Measurements from ENCODE around the gene ANKRD36C. TPM values are rescaled to one million over a fixed set of nuclear protein-coding genes. Genes with fewer than 3 reads are reported as not detected.
"Not testable (repeated sequence)": the region's sequence is repeated elsewhere in the genome, so short reads cannot be mapped to it uniquely, and the experiment has no call there.

Gene ANKRD36C
- total RNA-seq, 1 experiment from 2014 or later: 74.4 TPM

DNA sequence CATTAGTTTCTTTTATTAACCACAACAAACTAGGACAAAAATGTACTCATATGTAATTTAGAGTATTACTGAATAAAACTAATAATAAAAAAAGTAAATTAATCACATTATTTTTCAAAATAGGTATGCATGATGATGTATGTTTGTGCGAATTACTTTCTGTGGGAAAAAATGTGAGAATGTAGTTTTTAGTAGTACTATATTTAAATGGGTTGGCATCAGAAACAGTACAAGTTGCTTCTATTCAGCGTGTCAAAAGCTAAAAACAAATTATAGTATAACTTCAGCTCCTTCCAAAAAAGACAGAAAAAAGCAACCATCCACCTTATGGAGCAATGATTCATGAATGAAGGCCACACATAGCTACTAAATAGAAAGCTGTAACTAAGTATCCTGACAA lies 40.0 kb downstream of the ANKRD36C start:
- H3K4me3 ChIP-seq (ENCODE audit: low read length); DNase-seq; H3K27ac ChIP-seq (ENCODE audit: low read length); H3K9me3 ChIP-seq (ENCODE audit: low read length); H3K27me3 ChIP-seq (ENCODE audit: low read length); H3K4me1 ChIP-seq (ENCODE audit: low read length); H3K9ac ChIP-seq (ENCODE audit: low read length); H3K79me2 ChIP-seq (ENCODE audit: low read length); H3K9me2 ChIP-seq (replicated peaks; ENCODE audit: insufficient read depth, low read length); H4K20me1 ChIP-seq (ENCODE audit: insufficient read depth, low read depth, low read length); H3K4me2 ChIP-seq (ENCODE audit: low read depth, low read length, poor library complexity, severe bottlenecking); H2AFZ ChIP-seq (ENCODE audit: low read length); H3K36me3 ChIP-seq (ENCODE audit: insufficient read depth, low read length): not testable (repeated sequence)

DNA sequence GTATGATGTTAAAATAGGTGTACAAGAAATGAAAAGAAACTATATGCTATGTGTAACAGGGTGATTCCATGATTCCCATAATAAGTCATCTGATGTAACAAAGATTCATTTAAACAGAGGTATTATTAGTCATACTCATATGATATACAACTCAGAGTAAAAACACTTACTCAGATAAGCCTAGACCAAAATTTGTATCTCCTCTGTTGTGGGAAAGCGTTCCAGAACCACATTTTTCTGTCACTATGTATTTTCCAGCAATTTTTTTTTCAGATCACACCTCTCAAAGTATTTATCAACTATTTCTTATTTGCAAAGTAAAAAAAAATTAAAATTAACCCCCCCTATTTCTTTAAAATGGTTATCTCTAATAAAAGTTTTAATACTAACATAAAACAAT lies 43.6 kb downstream of the ANKRD36C start:
- H3K9ac ChIP-seq (ENCODE audit: low read length); H3K9me2 ChIP-seq (replicated peaks; ENCODE audit: insufficient read depth, low read length); H4K20me1 ChIP-seq (ENCODE audit: insufficient read depth, low read depth, low read length); H3K4me2 ChIP-seq (ENCODE audit: low read depth, low read length, poor library complexity, severe bottlenecking); H3K27me3 ChIP-seq (ENCODE audit: low read length); DNase-seq; H2AFZ ChIP-seq (ENCODE audit: low read length); H3K36me3 ChIP-seq (ENCODE audit: insufficient read depth, low read length); H3K4me3 ChIP-seq (ENCODE audit: low read length); H3K27ac ChIP-seq (ENCODE audit: low read length); H3K9me3 ChIP-seq (ENCODE audit: low read length); H3K79me2 ChIP-seq (ENCODE audit: low read length); H3K4me1 ChIP-seq (ENCODE audit: low read length): not testable (repeated sequence)

DNA sequence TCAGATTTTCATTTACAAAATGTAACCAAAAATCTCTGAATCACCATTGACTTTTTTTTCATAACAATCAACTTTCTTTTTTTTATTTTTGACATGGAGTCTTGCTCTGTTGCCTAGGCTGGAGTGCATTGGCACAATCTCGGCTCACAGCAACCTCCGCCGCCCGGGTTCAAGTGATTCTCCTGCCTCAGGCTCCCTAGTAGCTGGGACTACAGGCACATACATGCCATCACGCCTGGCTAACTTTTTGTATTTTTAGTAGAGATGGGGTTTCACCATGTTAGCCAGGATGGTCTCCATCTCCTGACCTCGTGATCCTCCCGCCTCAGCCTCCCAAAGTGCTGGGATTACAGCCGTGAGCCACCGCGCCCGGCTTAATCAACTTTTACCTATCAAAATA lies 51.7 kb downstream of the ANKRD36C start:
- H3K4me1 ChIP-seq (ENCODE audit: low read length); H3K4me3 ChIP-seq (ENCODE audit: low read length); H2AFZ ChIP-seq (ENCODE audit: low read length); H3K79me2 ChIP-seq (ENCODE audit: low read length); H3K9me2 ChIP-seq (replicated peaks; ENCODE audit: insufficient read depth, low read length); H3K9me3 ChIP-seq (ENCODE audit: low read length); H3K36me3 ChIP-seq (ENCODE audit: insufficient read depth, low read length); H3K27ac ChIP-seq (ENCODE audit: low read length); DNase-seq; H4K20me1 ChIP-seq (ENCODE audit: insufficient read depth, low read depth, low read length); H3K4me2 ChIP-seq (ENCODE audit: low read depth, low read length, poor library complexity, severe bottlenecking); H3K9ac ChIP-seq (ENCODE audit: low read length); H3K27me3 ChIP-seq (ENCODE audit: low read length): not testable (repeated sequence)

DNA sequence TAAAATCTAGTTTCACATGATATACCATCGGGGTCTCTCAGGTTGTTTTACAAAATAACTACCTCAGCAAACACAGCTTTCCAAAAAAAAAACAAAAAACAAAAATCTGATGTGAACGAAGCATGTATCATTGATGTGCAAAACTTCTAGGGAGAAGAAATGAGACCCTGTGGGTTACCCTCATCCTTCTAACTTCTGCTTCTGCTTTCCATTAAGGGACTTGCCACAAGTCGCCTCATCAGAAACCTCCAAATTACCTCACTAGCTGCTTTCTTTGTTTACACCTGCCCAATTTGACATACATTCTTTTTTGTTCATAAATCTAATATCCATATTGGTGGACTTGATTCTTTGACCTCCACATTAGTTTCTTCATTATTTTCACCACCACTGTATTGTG lies 60.9 kb downstream of the ANKRD36C start:
- not testable (repeated sequence) for DNase-seq; H3K4me1 ChIP-seq (ENCODE audit: low read length); H3K27ac ChIP-seq (ENCODE audit: low read length); H3K79me2 ChIP-seq (ENCODE audit: low read length); H2AFZ ChIP-seq (ENCODE audit: low read length); H3K36me3 ChIP-seq (ENCODE audit: insufficient read depth, low read length); H3K27me3 ChIP-seq (ENCODE audit: low read length); H3K9me2 ChIP-seq (replicated peaks; ENCODE audit: insufficient read depth, low read length); H3K9me3 ChIP-seq (ENCODE audit: low read length); H3K9ac ChIP-seq (ENCODE audit: low read length); H3K4me3 ChIP-seq (ENCODE audit: low read length); H3K4me2 ChIP-seq (ENCODE audit: low read depth, low read length, poor library complexity, severe bottlenecking); H4K20me1 ChIP-seq (ENCODE audit: insufficient read depth, low read depth, low read length)

DNA sequence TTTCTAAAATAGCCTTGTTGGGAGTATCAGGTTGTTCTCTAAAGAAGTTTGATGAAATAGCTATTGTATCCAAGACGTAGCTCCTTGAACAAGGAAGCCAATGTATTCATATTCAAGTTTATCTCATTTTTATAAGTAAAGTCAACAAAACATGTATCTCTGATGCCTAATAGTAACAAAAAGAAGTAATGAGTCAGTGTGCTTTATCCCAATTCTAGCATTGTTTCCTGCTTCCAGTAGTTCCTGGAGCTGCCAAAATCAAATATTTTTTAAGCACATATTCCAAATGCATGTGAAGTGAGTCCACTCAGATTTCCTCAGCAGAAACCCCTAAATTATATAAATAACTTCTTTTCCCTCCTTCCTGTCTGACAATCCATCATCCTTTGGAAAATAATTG lies 74.6 kb downstream of the ANKRD36C start:
- H3K9me2 ChIP-seq (replicated peaks; ENCODE audit: insufficient read depth, low read length); H4K20me1 ChIP-seq (ENCODE audit: insufficient read depth, low read depth, low read length); H3K4me1 ChIP-seq (ENCODE audit: low read length); H3K9me3 ChIP-seq (ENCODE audit: low read length); H3K4me2 ChIP-seq (ENCODE audit: low read depth, low read length, poor library complexity, severe bottlenecking); H3K9ac ChIP-seq (ENCODE audit: low read length); H3K4me3 ChIP-seq (ENCODE audit: low read length); H3K27ac ChIP-seq (ENCODE audit: low read length); H3K79me2 ChIP-seq (ENCODE audit: low read length); H3K27me3 ChIP-seq (ENCODE audit: low read length); DNase-seq; H2AFZ ChIP-seq (ENCODE audit: low read length): not testable (repeated sequence)
- peaks cover 10% of the 10 kb centered on the region; the same call in 1 of the 2 replicates for H3K36me3 ChIP-seq (ENCODE audit: insufficient read depth, low read length)

DNA sequence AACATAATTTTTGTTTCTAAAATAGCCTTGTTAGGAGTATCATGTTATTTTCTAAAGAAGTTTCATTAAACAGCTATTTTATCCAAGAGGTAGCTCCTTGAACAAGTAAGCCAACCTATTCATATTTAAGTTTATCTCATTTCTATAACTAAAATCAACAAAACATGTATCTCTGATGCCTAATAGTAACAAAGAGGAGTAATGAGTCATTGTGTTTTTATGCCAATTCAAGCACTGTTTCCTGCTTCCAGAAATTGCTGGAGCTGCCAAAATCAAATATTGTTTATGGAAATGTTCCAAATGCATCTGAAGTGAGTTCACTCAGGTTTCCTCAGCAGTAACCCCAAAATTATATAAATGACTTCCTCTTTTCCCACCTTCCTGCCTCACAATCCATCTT lies 76.5 kb downstream of the ANKRD36C start:
- H2AFZ ChIP-seq (ENCODE audit: low read length); H3K27ac ChIP-seq (ENCODE audit: low read length); H4K20me1 ChIP-seq (ENCODE audit: insufficient read depth, low read depth, low read length); H3K9ac ChIP-seq (ENCODE audit: low read length); H3K9me3 ChIP-seq (ENCODE audit: low read length); H3K4me2 ChIP-seq (ENCODE audit: low read depth, low read length, poor library complexity, severe bottlenecking); H3K9me2 ChIP-seq (replicated peaks; ENCODE audit: insufficient read depth, low read length); H3K4me1 ChIP-seq (ENCODE audit: low read length); H3K79me2 ChIP-seq (ENCODE audit: low read length); DNase-seq; H3K4me3 ChIP-seq (ENCODE audit: low read length); H3K27me3 ChIP-seq (ENCODE audit: low read length): not testable (repeated sequence)
- peaks cover 10% of the 10 kb centered on the region; the same call in 1 of the 2 replicates for H3K36me3 ChIP-seq (ENCODE audit: insufficient read depth, low read length)

DNA sequence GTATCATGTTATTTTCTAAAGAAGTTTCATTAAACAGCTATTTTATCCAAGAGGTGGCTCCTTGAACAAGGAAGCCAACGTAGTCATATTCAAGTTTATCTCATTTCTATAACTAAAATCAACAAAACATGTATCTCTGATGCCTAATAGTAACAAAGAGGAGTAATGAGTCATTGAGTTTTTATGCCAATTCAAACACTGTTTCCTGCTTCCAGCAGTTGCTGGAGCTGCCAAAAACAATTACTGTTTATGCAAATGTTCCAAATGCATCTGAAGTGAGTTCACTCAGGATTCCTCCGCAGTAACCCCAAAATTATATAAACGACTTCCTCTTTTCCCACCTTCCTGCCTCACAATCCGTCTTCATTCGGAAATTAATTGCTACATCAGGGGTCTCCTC lies 80.2 kb downstream of the ANKRD36C start:
- H3K9ac ChIP-seq (ENCODE audit: low read length); H3K9me3 ChIP-seq (ENCODE audit: low read length); H3K4me1 ChIP-seq (ENCODE audit: low read length); H3K27ac ChIP-seq (ENCODE audit: low read length); H3K79me2 ChIP-seq (ENCODE audit: low read length); H3K9me2 ChIP-seq (replicated peaks; ENCODE audit: insufficient read depth, low read length); DNase-seq; H3K4me3 ChIP-seq (ENCODE audit: low read length); H2AFZ ChIP-seq (ENCODE audit: low read length); H3K4me2 ChIP-seq (ENCODE audit: low read depth, low read length, poor library complexity, severe bottlenecking); H3K27me3 ChIP-seq (ENCODE audit: low read length); H4K20me1 ChIP-seq (ENCODE audit: insufficient read depth, low read depth, low read length): not testable (repeated sequence)
- peaks cover 10% of the 10 kb centered on the region; the same call in 1 of the 2 replicates for H3K36me3 ChIP-seq (ENCODE audit: insufficient read depth, low read length)

DNA sequence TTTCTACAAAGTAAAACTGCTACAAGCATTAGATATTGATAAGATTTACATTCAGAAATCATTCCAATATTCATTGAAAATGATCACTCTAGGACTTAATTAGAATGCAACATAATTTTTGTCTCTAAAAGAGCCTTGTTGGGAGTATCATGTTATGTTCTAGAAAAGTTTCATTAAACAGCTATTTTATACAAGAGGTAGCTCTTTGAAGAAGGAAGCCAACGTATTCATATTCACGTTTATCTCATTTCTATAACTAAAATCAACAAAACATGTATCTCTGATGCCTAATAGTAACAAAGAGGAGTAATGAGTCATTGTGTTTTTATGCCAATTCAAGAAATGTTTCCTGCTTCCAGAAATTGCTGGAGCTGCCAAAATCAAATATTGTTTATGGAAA lies 97.2 kb downstream of the ANKRD36C start:
- not testable (repeated sequence) for H3K27me3 ChIP-seq (ENCODE audit: low read length); H3K4me3 ChIP-seq (ENCODE audit: low read length); H4K20me1 ChIP-seq (ENCODE audit: insufficient read depth, low read depth, low read length); DNase-seq; H3K36me3 ChIP-seq (ENCODE audit: insufficient read depth, low read length); H2AFZ ChIP-seq (ENCODE audit: low read length); H3K4me2 ChIP-seq (ENCODE audit: low read depth, low read length, poor library complexity, severe bottlenecking); H3K9me3 ChIP-seq (ENCODE audit: low read length); H3K9ac ChIP-seq (ENCODE audit: low read length); H3K79me2 ChIP-seq (ENCODE audit: low read length); H3K4me1 ChIP-seq (ENCODE audit: low read length); H3K27ac ChIP-seq (ENCODE audit: low read length); H3K9me2 ChIP-seq (replicated peaks; ENCODE audit: insufficient read depth, low read length)

DNA sequence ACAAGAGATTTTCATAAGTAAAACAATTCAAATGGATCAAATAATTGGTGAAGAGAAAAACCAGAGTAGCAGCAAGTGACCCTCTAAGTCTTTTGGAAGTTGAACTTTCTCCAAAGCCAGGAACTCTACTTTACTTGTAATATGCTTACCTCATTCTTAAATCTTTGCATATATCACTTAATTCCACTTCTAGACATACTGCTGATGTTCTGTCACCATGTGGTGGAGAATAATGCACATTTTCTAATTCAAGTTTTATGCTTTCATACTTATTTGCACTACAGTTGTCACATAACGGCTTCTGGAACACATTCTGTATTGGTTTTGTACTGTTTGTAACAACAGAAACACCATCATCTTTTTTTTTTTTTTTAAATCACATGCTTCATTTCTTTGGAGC lies 123.7 kb downstream of the ANKRD36C start:
- not testable (repeated sequence) for H3K36me3 ChIP-seq (ENCODE audit: insufficient read depth, low read length); H3K9me2 ChIP-seq (replicated peaks; ENCODE audit: insufficient read depth, low read length); H3K9ac ChIP-seq (ENCODE audit: low read length); H4K20me1 ChIP-seq (ENCODE audit: insufficient read depth, low read depth, low read length); DNase-seq; H3K27ac ChIP-seq (ENCODE audit: low read length); H3K27me3 ChIP-seq (ENCODE audit: low read length); H2AFZ ChIP-seq (ENCODE audit: low read length); H3K4me2 ChIP-seq (ENCODE audit: low read depth, low read length, poor library complexity, severe bottlenecking); H3K4me3 ChIP-seq (ENCODE audit: low read length); H3K79me2 ChIP-seq (ENCODE audit: low read length); H3K9me3 ChIP-seq (ENCODE audit: low read length); H3K4me1 ChIP-seq (ENCODE audit: low read length)

All from Karpas-422 (cell line).